H1 (cell line): ENCODE results near the gene FBXO41. TPM values are rescaled to one million over a fixed set of nuclear protein-coding genes. Genes with fewer than 3 reads are reported as not detected.

Source experiments
- ASH2L ChIP-seq: fragments of 200-600, 300-600 bp; sonication (generic); IDR thresholded peaks from one replicate; pipeline ENCODE4 v1.7.1; 2017; ENCODE audit warnings: low read length
- BCL11A ChIP-seq, 2 experiments: IDR thresholded peaks; one replicate each; pipeline ENCODE4 v1.6.1; 2011; ENCODE audit warnings: low read depth in 2 of 2, low read length in 2 of 2, mild to moderate bottlenecking in 2 of 2
- CEBPB ChIP-seq: IDR thresholded peaks from 2 replicates; pipeline ENCODE4 v1.6.1; 2012; ENCODE audit warnings: low read depth, low read length
- CHD1 ChIP-seq: IDR thresholded peaks from 2 replicates; pipeline ENCODE4 v1.6.1; 2012; ENCODE audit warnings: low read depth, low read length, improper control_type of control experiment
- CTBP2 ChIP-seq: IDR thresholded peaks from 2 replicates; pipeline ENCODE4 v1.7.0; 2011; ENCODE audit warnings: borderline replicate concordance, mild to moderate bottlenecking, moderate library complexity, mixed read lengths, low read length; ENCODE audit not compliant: insufficient read depth, insufficient read length
- E2F6 ChIP-seq: IDR thresholded peaks from 2 replicates; pipeline ENCODE4 v1.6.1; 2012; ENCODE audit warnings: inconsistent platforms
- EGR1 ChIP-seq: IDR thresholded peaks from 2 replicates; pipeline ENCODE4 v1.6.1; 2011; ENCODE audit warnings: low read depth, low read length, borderline replicate concordance
- GABPA ChIP-seq: IDR thresholded peaks from 2 replicates; pipeline ENCODE4 v1.6.1; 2011; ENCODE audit warnings: mild to moderate bottlenecking, low read length, moderate library complexity, borderline replicate concordance; ENCODE audit not compliant: insufficient read depth
- GTF2F1 ChIP-seq: IDR thresholded peaks from 2 replicates; pipeline ENCODE4 v1.6.1; 2012; ENCODE audit warnings: low read depth, low read length, improper control_type of control experiment, borderline replicate concordance
- KDM4A ChIP-seq: IDR thresholded peaks from one replicate; pipeline ENCODE4 v1.7.1; 2012; ENCODE audit warnings: low read depth, mild to moderate bottlenecking, moderate library complexity, low read length, inconsistent platforms; ENCODE audit not compliant: severe bottlenecking
- KDM5A ChIP-seq: fragments of 200-600 bp; IDR thresholded peaks from 2 replicates; pipeline ENCODE4 v1.7.1; 2012; ENCODE audit warnings: mild to moderate bottlenecking, low read length, inconsistent platforms, mixed read lengths
- POLR2AphosphoS5 ChIP-seq: IDR thresholded peaks from 2 replicates; pipeline ENCODE4 v1.6.1; 2011; ENCODE audit warnings: low read depth, low read length
- POU5F1 ChIP-seq: IDR thresholded peaks from 2 replicates; pipeline ENCODE4 v1.6.1; 2011; ENCODE audit warnings: low read depth, mild to moderate bottlenecking, low read length, moderate library complexity
- RXRA ChIP-seq: IDR thresholded peaks from 2 replicates; pipeline ENCODE4 v1.6.1; 2011; ENCODE audit warnings: low read depth, mild to moderate bottlenecking, low read length, moderate library complexity; ENCODE audit not compliant: insufficient read depth
- SAP30 ChIP-seq: fragments of 300-600 bp; sonication (generic); IDR thresholded peaks from 2 replicates; pipeline ENCODE4 v1.7.1; 2012; ENCODE audit warnings: low read length, moderate library complexity, mild to moderate bottlenecking, inconsistent platforms; ENCODE audit not compliant: insufficient read depth, insufficient replicate concordance
- SP4 ChIP-seq: IDR thresholded peaks from 2 replicates; pipeline ENCODE4 v1.6.1; 2012; ENCODE audit warnings: low read length, inconsistent platforms
- TEAD4 ChIP-seq: IDR thresholded peaks from 2 replicates; pipeline ENCODE4 v1.6.1; 2012; ENCODE audit warnings: low read depth, low read length, inconsistent platforms, mixed read lengths
- ZNF274 ChIP-seq: IDR thresholded peaks from 2 replicates; pipeline ENCODE4 v1.7.0; 2012; ENCODE audit warnings: low read length, borderline replicate concordance; ENCODE audit errors: extremely low read depth
- polyA plus RNA-seq, 7 experiments: library from polyadenylated mRNA; depleted of rRNA in 3 of 7; stranded (reverse) in 5 of 7; unstranded in 2 of 7; fragments of >200 nt in 5 of 7; fragments of 200-250 nt in 2 of 7; gene quantifications; 1 replicate in 5 of 7; 2 replicates in 1 of 7; 4 replicates in 1 of 7; pipeline versions ENCODE4 v1.2.1 to v1.2.3, GENCODE V29; 2011 to 2013; ENCODE audit warnings: missing spikeins in 2 of 7, mixed read lengths in 2 of 7
- total RNA-seq: library from RNA; stranded (reverse); fragmentation: NEBNext Ultra II Directional; extraction: Animal tissue kit (Norgen Biotek cat#: 25700); gene quantifications from 2 replicates; pipeline ENCODE4 v1.2.1, GENCODE V29; 2021

The FBXO41 gene
- total and polyA plus RNA-seq, 2 of the 8 experiments (the other 6 are each of a cell fraction or from before 2014, with no cell fraction given), result 11.2 to 14.3 TPM

- TF ChIP-seq BCL11A (IDR thresholded peaks at IDR 0.05; ENCODE audit: low read depth in 2 of 2, low read length in 2 of 2), result no peak
- TF ChIP-seq GABPA, result no peak
- TF ChIP-seq POU5F1, result no peak
- peak; percentile 96 for TF ChIP-seq KDM4A
- TF ChIP-seq RXRA, result no peak
- no peak for TF ChIP-seq GTF2F1
- TF ChIP-seq SAP30, result peak; percentile 33
- 0 out of 2 replicates have a peak, but pooled peaks have one; percentile 53 for TF ChIP-seq SP4
- TF ChIP-seq CEBPB, result no peak
- peak; percentile 28; the same call in 1 of the 2 replicates for TF ChIP-seq POLR2AphosphoS5
- TF ChIP-seq TEAD4, result no peak
- no peak for TF ChIP-seq ZNF274
- TF ChIP-seq KDM5A, result no peak
- no peak for TF ChIP-seq CTBP2
- TF ChIP-seq ASH2L, result peak; percentile 32
- no peak for TF ChIP-seq CHD1
- no peak for TF ChIP-seq EGR1
- TF ChIP-seq E2F6, result no peak
These were observed 558 bp downstream of the FBXO41 start (continued) for GRCh38 chr2:73283545-73284295.
